SK-N-SH treated with all-trans-retinoic acid at 6 μM for 48 hours (cell line): Measurements from ENCODE around the gene ITGB7.

Experiments used
- ESRRG ChIP-seq: fragments of 250-450 bp; sonication (Bioruptor Pico); IDR thresholded peaks from 2 replicates; pipeline ENCODE4 v1.6.1; 2021; ENCODE audit warnings: mild to moderate bottlenecking
- SNAI2 ChIP-seq: fragments of 250-450 bp; sonication (Bioruptor Pico); IDR thresholded peaks from 2 replicates; pipeline ENCODE4 v1.5.0; 2020; ENCODE audit warnings: mild to moderate bottlenecking, moderate library complexity
- ZC3H10 ChIP-seq: fragments of 250-450 bp; sonication (Bioruptor Pico); IDR thresholded peaks from 2 replicates; pipeline ENCODE4 v1.5.1; 2021; ENCODE audit warnings: mild to moderate bottlenecking, moderate library complexity
- ZFP30 ChIP-seq: fragments of 450-650 bp; formaldehyde crosslinking; IDR thresholded peaks from 2 replicates; pipeline ENCODE4 v1.5.0; 2022; ENCODE audit warnings: mild to moderate bottlenecking, moderate library complexity

DNA sequence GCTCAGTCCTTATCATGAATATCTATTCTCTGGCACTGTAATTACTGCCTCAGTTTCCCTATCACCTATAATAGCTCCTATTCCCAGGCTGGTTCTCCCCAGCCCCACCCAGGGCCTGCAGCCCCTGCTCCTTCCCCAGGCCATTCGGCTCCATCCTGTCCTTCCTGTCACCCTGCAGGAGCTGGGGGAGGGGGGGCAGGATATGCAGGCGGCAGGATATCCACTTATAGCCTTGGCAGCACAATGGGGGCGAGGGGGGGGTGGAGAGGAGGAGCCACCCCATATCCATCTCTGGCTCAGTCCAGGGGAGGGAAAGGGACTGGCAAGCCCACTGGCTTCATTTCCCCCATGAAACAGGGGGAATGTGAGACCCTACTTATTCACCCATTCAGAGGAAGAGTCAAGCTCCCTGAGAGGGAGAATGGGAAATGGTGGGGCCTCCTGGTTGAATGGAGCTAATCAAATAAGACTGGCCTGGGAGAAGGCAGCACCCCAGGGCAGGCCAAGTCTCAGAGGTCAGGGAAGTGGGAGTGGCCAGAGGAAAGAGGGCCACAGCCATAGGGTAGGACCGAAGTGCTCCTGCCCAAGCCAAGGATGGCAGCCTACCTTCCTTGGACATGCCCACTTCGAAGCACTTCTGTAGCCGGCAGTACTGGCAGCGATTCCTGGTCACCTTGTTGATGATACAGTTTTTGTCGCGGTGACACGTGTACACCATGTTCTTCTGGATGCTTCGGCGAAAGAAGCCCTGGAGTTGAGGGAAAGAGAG, 7.8 kb upstream of the ITGB7 start:
- TF ChIP-seq ESRRG (CRISPR knock-in tag): no peak
- no peak for TF ChIP-seq ZC3H10 (CRISPR knock-in tag)
- TF ChIP-seq ZFP30 (CRISPR knock-in tag): no peak
- no peak for TF ChIP-seq SNAI2
